Osteoblast (primary cell): ENCODE data around the gene ACVR1. TPM values are rescaled to one million over a fixed set of nuclear protein-coding genes. Genes with fewer than 3 reads are reported as not detected.

Experiments
- DNase-seq: peaks from one replicate; pipeline ENCODE4 v3.0.0; 2011; ENCODE audit warnings: low spot score, mixed read lengths; ENCODE audit not compliant: insufficient read length; ENCODE audit errors: missing footprints
- H2AFZ ChIP-seq: 2 replicates; pipeline ENCODE4 v1.6.0; 2011; ENCODE audit warnings: mild to moderate bottlenecking, low read length
- H3K27ac ChIP-seq: 2 replicates; pipeline ENCODE4 v1.5.1; 2011; ENCODE audit warnings: mild to moderate bottlenecking, low read depth, low read length, moderate library complexity
- H3K27me3 ChIP-seq: 2 replicates; pipeline ENCODE4 v1.6.0; 2012; ENCODE audit warnings: mild to moderate bottlenecking, control low read depth, inconsistent platforms, low read length, moderate library complexity; ENCODE audit not compliant: insufficient read depth
- H3K36me3 ChIP-seq: 2 replicates; pipeline ENCODE4 v1.5.1; 2011; ENCODE audit warnings: mild to moderate bottlenecking, low read length, control low read depth, moderate library complexity; ENCODE audit not compliant: insufficient read depth
- H3K4me1 ChIP-seq: 2 replicates; pipeline ENCODE4 v1.5.1; 2011; ENCODE audit warnings: mild to moderate bottlenecking, low read length, control low read depth, moderate library complexity; ENCODE audit not compliant: insufficient read depth
- H3K4me2 ChIP-seq: 2 replicates; pipeline ENCODE4 v1.6.0; 2011; ENCODE audit warnings: mild to moderate bottlenecking, low read length; ENCODE audit not compliant: insufficient read depth
- H3K4me3 ChIP-seq: fragments of 200-600 bp; sonication (generic); 3 replicates; pipeline ENCODE4 v1.5.1; 2012; ENCODE audit warnings: mild to moderate bottlenecking, low read length, inconsistent platforms; ENCODE audit not compliant: insufficient read depth
- H3K79me2 ChIP-seq: 2 replicates; pipeline ENCODE4 v1.6.0; 2012; ENCODE audit warnings: mild to moderate bottlenecking, low read length, control low read depth, inconsistent platforms; ENCODE audit not compliant: insufficient read depth
- H3K9me3 ChIP-seq: 2 replicates; pipeline ENCODE4 v1.5.1; 2011; ENCODE audit warnings: low read depth, low read length, control low read depth
- H4K20me1 ChIP-seq: 2 replicates; pipeline ENCODE4 v1.6.0; 2012; ENCODE audit warnings: mild to moderate bottlenecking, low read length, control low read depth; ENCODE audit not compliant: insufficient read depth
- total RNA-seq: library from RNA; depleted of rRNA; stranded (reverse); fragments of >200 nt; gene quantifications from 2 replicates; pipeline ENCODE4 v1.2.3, GENCODE V29; 2012
- TF ChIP-seq, protein P1 (sequence below): IDR thresholded peaks from 2 replicates; pipeline ENCODE4 v1.5.1; 2011; ENCODE audit warnings: mild to moderate bottlenecking, low read depth, low read length, moderate library complexity; ENCODE audit errors: extremely low read depth

Gene ACVR1
- total RNA-seq, 1 donor, result 52.5 TPM

DNA sequence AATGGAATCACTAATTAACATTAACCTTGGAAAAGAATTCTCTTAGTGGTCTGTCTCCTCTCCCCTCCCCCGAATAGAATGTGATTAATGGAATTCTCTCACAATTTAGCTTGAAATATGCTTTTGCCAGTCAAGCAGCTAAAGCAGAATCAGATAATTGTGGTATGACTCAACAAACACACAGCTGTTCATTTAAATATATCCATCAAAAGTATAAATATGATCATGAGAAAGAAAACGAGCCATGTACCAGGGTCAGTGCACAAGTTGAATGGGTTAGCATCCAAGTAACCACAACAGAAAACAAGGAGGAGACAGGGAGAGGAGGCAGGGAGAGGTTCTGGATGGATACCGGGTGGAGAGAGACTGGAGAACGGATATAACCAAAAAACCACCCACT is 66.9 kb downstream of the ACVR1 start:
- H3K36me3 ChIP-seq, result no peaks in the 10 kb centered on the region
- no peak overlapping the region for H3K4me3 ChIP-seq
- TF ChIP-seq, protein P1, sequence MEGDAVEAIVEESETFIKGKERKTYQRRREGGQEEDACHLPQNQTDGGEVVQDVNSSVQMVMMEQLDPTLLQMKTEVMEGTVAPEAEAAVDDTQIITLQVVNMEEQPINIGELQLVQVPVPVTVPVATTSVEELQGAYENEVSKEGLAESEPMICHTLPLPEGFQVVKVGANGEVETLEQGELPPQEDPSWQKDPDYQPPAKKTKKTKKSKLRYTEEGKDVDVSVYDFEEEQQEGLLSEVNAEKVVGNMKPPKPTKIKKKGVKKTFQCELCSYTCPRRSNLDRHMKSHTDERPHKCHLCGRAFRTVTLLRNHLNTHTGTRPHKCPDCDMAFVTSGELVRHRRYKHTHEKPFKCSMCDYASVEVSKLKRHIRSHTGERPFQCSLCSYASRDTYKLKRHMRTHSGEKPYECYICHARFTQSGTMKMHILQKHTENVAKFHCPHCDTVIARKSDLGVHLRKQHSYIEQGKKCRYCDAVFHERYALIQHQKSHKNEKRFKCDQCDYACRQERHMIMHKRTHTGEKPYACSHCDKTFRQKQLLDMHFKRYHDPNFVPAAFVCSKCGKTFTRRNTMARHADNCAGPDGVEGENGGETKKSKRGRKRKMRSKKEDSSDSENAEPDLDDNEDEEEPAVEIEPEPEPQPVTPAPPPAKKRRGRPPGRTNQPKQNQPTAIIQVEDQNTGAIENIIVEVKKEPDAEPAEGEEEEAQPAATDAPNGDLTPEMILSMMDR, result no peak
- H2AFZ ChIP-seq, result no peak overlapping the region
- H3K79me2 ChIP-seq, result peaks cover 34% of the 10 kb centered on the region
- H3K4me2 ChIP-seq, result no peak overlapping the region
- no peak for DNase-seq
- no peaks in the 10 kb centered on the region for H3K9me3 ChIP-seq
- H3K4me1 ChIP-seq, result peaks cover 7% of the 10 kb centered on the region
- peak overlapping the region; percentile 5 for H3K27ac ChIP-seq
- H3K27me3 ChIP-seq, result no peaks in the 10 kb centered on the region
- H4K20me1 ChIP-seq, result peaks cover 2% of the 10 kb centered on the region

- no peak for DNase-seq
- peaks cover 2% of the 10 kb centered on the region for H4K20me1 ChIP-seq
- no peak overlapping the region for H3K4me2 ChIP-seq
- peaks cover 7% of the 10 kb centered on the region for H3K4me1 ChIP-seq
- no peaks in the 10 kb centered on the region for H3K36me3 ChIP-seq
- no peak overlapping the region for H3K27ac ChIP-seq
- no peaks in the 10 kb centered on the region for H3K9me3 ChIP-seq
- H3K4me3 ChIP-seq, result no peak overlapping the region
- TF ChIP-seq, protein P1, result no peak
- no peak overlapping the region for H2AFZ ChIP-seq
- H3K79me2 ChIP-seq, result peaks cover 32% of the 10 kb centered on the region
- H3K27me3 ChIP-seq, result no peaks in the 10 kb centered on the region
These were observed 67.7 kb downstream of the ACVR1 start for GRCh38 chr2:157808421-157808820.

DNA sequence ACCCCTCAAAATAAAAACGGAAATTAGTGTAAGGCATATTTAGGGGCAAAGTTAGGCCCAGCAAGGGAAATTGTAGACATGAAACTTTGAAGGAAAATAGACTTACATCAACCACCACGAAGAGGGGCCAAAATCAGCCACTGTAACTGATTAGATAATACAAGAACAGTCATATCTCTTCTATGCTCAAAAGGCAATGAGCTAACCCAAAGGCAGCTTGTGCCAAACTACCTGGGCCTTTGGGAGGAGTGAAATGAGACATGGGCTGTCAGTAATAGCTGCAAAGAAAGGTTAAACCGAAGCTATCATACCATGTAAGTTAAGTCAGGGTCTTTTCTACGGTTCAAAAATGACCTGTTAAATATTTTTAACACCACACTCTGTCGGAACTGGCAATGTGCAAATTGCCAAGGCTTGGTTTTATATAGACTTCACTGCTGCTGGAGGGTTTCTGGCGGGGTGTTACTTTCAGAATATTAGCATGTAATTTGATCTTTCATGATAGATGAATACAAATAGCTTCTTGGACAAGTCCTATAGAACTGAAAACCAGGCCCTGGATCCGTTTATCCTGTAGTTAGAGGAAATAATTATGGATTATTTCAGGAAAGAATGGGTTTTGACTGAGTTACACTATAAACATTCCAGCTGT is 69.6 kb downstream of the ACVR1 start:
- peaks cover 7% of the 10 kb centered on the region for H3K4me1 ChIP-seq
- no peaks in the 10 kb centered on the region for H3K27me3 ChIP-seq
- H3K4me2 ChIP-seq, result no peak overlapping the region
- H3K79me2 ChIP-seq, result peaks cover 43% of the 10 kb centered on the region
- TF ChIP-seq, protein P1, result no peak
- H2AFZ ChIP-seq, result no peak overlapping the region
- DNase-seq, result no peak
- H3K36me3 ChIP-seq, result no peaks in the 10 kb centered on the region
- peaks cover 2% of the 10 kb centered on the region for H4K20me1 ChIP-seq
- no peak overlapping the region for H3K27ac ChIP-seq
- H3K9me3 ChIP-seq, result no peaks in the 10 kb centered on the region
- H3K4me3 ChIP-seq, result no peak overlapping the region

DNA sequence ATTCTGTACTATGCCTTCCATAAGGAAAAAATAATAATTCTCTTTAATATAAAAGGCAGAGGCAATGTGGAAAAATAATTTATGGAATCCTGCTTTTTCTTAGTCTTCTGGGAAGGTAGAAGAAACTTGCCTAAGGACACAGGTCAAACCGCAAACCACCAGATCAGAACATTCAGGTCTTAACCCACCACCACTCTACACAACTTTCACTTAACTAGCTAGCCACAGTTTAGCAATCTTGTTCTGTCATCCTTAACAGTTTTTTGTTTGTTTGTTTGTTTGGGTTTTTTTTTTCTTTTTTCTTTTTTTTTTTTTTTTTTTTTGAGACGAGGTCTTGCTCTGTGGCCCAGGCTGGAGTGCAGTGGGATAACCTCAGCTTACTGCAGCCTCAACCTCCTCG is 70.6 kb downstream of the ACVR1 start:
- H3K36me3 ChIP-seq, result no peaks in the 10 kb centered on the region
- H3K27ac ChIP-seq, result no peak overlapping the region
- H3K4me1 ChIP-seq, result peaks cover 7% of the 10 kb centered on the region
- peaks cover 2% of the 10 kb centered on the region for H4K20me1 ChIP-seq
- H3K27me3 ChIP-seq, result no peaks in the 10 kb centered on the region
- H3K9me3 ChIP-seq, result no peaks in the 10 kb centered on the region
- no peak overlapping the region for H3K4me3 ChIP-seq
- peaks cover 42% of the 10 kb centered on the region for H3K79me2 ChIP-seq
- no peak overlapping the region for H2AFZ ChIP-seq
- H3K4me2 ChIP-seq, result no peak overlapping the region
- TF ChIP-seq, protein P1, result no peak
- DNase-seq, result no peak
